Embryonic facial prominence (tissue), 1 donor: ENCODE data around the gene TIMP3.
"Not testable (repeated sequence)": the region's sequence is repeated elsewhere in the genome, so short reads cannot be mapped to it uniquely, and the experiment has no call there.

Experiments used
- DNase-seq: peaks from one replicate; pipeline ENCODE4 v3.0.0-alpha.2; 2016; ENCODE audit errors: extremely low spot score

The TIMP3 gene

GRCh38 chr22:32852395-32853251 lies 51.1 kb downstream of the TIMP3 start:
- no peak for DNase-seq

- no peak for DNase-seq
Measured at GRCh38 chr22:32853662-32854061, 52.2 kb downstream of the TIMP3 start.

- no peak for DNase-seq
Measured at GRCh38 chr22:32854351-32854804, 52.9 kb downstream of the TIMP3 start.

GRCh38 chr22:32855045-32855756 lies 53.7 kb downstream of the TIMP3 start:
- no peak for DNase-seq

- DNase-seq = no peak
Measured at GRCh38 chr22:32858121-32858703, 56.7 kb downstream of the TIMP3 start.

GRCh38 chr22:32858957-32859356 lies 57.5 kb downstream of the TIMP3 start:
- DNase-seq = no peak

GRCh38 chr22:32859743-32860142 lies 58.2 kb downstream of the TIMP3 start:
- DNase-seq = no peak

GRCh38 chr22:32861330-32861729 lies 59.8 kb downstream of the TIMP3 start:
- DNase-seq = no peak

- no peak for DNase-seq
Measured at GRCh38 chr22:32862083-32862482, 60.6 kb downstream of the TIMP3 start.

- DNase-seq = no peak
Measured at GRCh38 chr22:32862936-32863661, 61.6 kb downstream of the TIMP3 start.

- no peak for DNase-seq
Measured at GRCh38 chr22:32864041-32864440, 62.5 kb downstream of the TIMP3 start.

- DNase-seq = no peak
Measured at GRCh38 chr22:32864596-32864995, 63.1 kb downstream of the TIMP3 start.

GRCh38 chr22:32866953-32867352 lies 65.4 kb downstream of the TIMP3 start:
- DNase-seq = no peak

- no peak for DNase-seq
Measured at GRCh38 chr22:32868946-32869345, 67.4 kb downstream of the TIMP3 start.

GRCh38 chr22:32870474-32870873 lies 69.0 kb downstream of the TIMP3 start:
- DNase-seq = no peak

GRCh38 chr22:32873604-32874003 lies 72.1 kb downstream of the TIMP3 start:
- not testable (repeated sequence) for DNase-seq

- DNase-seq = no peak
Measured at GRCh38 chr22:32874385-32874784, 72.9 kb downstream of the TIMP3 start.

GRCh38 chr22:32874976-32875375 lies 73.5 kb downstream of the TIMP3 start:
- peak; percentile 47 for DNase-seq

GRCh38 chr22:32876516-32876915 lies 75.0 kb downstream of the TIMP3 start:
- DNase-seq = no peak

- no peak for DNase-seq
Measured at GRCh38 chr22:32877196-32877595, 75.7 kb downstream of the TIMP3 start.

- no peak for DNase-seq
Measured at GRCh38 chr22:32879550-32879949, 78.0 kb downstream of the TIMP3 start.

GRCh38 chr22:32880061-32880460 lies 78.6 kb downstream of the TIMP3 start:
- no peak for DNase-seq
